Esophagus squamous epithelium (tissue), 5 donors: ENCODE measurements around the gene CACTIN. TPM values are rescaled to one million over a fixed set of nuclear protein-coding genes. Genes with fewer than 3 reads are reported as not detected.
"Not testable (repeated sequence)": the region's sequence is repeated elsewhere in the genome, so short reads cannot be mapped to it uniquely, and the experiment has no call there.

Experiments used
- DNase-seq: peaks from one replicate; lab custom pipeline; 2025; lab: John Stamatoyannopoulos, UW
- H3K27ac ChIP-seq, 4 donors: fragments of 200-600 bp; sonication (generic); one replicate each; pipeline ENCODE4 v1.5.1; 2016 to 2019; ENCODE audit warnings: mild to moderate bottlenecking in 1 of 4
- H3K27me3 ChIP-seq, 4 donors: fragments of 200-600 bp; sonication (generic); 1 replicate in 3 of 4; 2 replicates in 1 of 4; pipeline versions ENCODE4 v1.5.1 to v1.6.0; 2017 to 2021; ENCODE audit warnings: antibody characterized with exemption in 1 of 4
- H3K36me3 ChIP-seq, 3 donors: fragments of 200-600 bp; sonication (generic); one replicate each; pipeline ENCODE4 v1.5.1; 2016 to 2019
- H3K4me1 ChIP-seq, 3 donors: fragments of 200-600 bp; sonication (generic); one replicate each; pipeline ENCODE4 v1.5.1; 2017 to 2019
- H3K4me3 ChIP-seq, 4 donors: fragments of 200-600 bp; sonication (generic); 1 replicate in 3 of 4; 2 replicates in 1 of 4; pipeline ENCODE4 v1.5.1; 2016 to 2019; ENCODE audit warnings: mild to moderate bottlenecking in 2 of 4, moderate library complexity in 1 of 4
- H3K9me3 ChIP-seq, 3 donors: fragments of 200-600 bp; sonication (generic); one replicate each; pipeline ENCODE4 v1.5.1; 2016 to 2019
- CTCF ChIP-seq, 6 experiments: fragments of 450-650 bp in 4 of 6; fragments of 200-600 bp in 2 of 6; sonication (generic) in 2 of 6; IDR thresholded peaks; one replicate each; pipeline ENCODE4 v1.5.1; 2016 to 2019; ENCODE audit warnings: antibody characterized with exemption in 6 of 6, mild to moderate bottlenecking in 4 of 6, moderate library complexity in 4 of 6
- POLR2A ChIP-seq, 4 donors: fragments of 450-650 bp; IDR thresholded peaks; one replicate each; pipeline ENCODE4 v1.6.1; 2017; ENCODE audit warnings: antibody characterized with exemption in 4 of 4, mild to moderate bottlenecking in 4 of 4, moderate library complexity in 3 of 4
- WGBS, 2 donors: methylation state at CpG; one replicate each; pipeline ENCODE4 v1.1.5; 2018; 5-methylcytosine and 5-hydroxymethylcytosine counted together
- intact Hi-C: fragments of 100-400 bp; cut with DNase I; formaldehyde crosslinking; loops from one replicate; pipeline ENCODE4 v1.15.0; 2022
- total RNA-seq, 4 donors: library from RNA; depleted of rRNA; stranded (reverse); fragments of >200 nt; gene quantifications; one replicate each; pipeline ENCODE4 v1.1.0, GENCODE V29; 2016
- donor health status: DM: yes; HTN: yes; CAD: no.

CACTIN gene
- total RNA-seq, 4 donors from 2014 or later: 15.9 to 26.7 (median 21.3) TPM

GRCh38 chr19:3668331-3669081, 41.9 kb upstream of the CACTIN start:
- H3K9me3 ChIP-seq: no peaks in the 10 kb centered on the region
- DNase-seq: no peak
- TF ChIP-seq CTCF (IDR thresholded peaks at IDR 0.05) (no peak), POLR2A (IDR thresholded peaks at IDR 0.05) (no peak)
- no peaks in the 10 kb centered on the region for H3K27me3 ChIP-seq
- intact Hi-C loops: loop anchor here (5.0 kb wide), 1 partner anchor 34 kb away; the partner anchor contains the start of gene PIP5K1C
- peaks cover 26 to 73% (median 47%) of the 10 kb centered on the region in 3 donors for H3K4me1 ChIP-seq
- 74 to 78% methylated on average over 15 to 18 of the region's 34 CpGs for WGBS, 2 donors
- peak overlapping the region; percentile 82 to 98 (median 93) for H3K27ac ChIP-seq
- peaks cover 1 to 27% (median 10%) of the 10 kb centered on the region in 3 donors for H3K36me3 ChIP-seq
- H3K4me3 ChIP-seq: no peak overlapping the region

DNA sequence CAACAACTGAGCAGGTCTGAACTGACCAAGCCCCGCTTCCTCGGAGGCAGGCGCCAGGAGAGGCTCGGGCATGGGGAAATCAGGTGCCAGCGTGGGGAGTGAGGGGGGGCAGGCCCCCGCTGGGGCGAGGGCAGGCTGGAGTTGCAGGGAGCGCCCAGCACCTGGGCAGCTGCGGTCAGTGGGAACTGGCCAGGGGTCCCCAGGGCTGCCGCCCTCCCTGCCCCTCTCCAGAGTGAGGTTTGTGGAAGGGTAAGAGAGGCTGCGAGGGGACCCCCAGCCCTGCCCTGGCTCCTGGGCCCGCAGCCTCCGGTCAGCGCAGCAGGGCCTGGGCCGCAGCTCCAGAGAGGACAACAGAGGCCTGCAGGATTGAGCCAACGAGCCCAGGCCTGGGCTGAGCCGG, 41.2 kb upstream of the CACTIN start:
- H3K27ac ChIP-seq: peak overlapping the region; percentile 82 to 98 (median 93)
- no peaks in the 10 kb centered on the region for H3K27me3 ChIP-seq
- TF ChIP-seq POLR2A (IDR thresholded peaks at IDR 0.05) (no peak), CTCF (IDR thresholded peaks at IDR 0.05) (no peak)
- intact Hi-C loops: loop anchor here (5.0 kb wide), 1 partner anchor 35 kb away; the partner anchor contains the start of gene PIP5K1C
- H3K4me3 ChIP-seq: no peak overlapping the region
- no peaks in the 10 kb centered on the region for H3K9me3 ChIP-seq
- H3K4me1 ChIP-seq: peaks cover 25 to 65% (median 47%) of the 10 kb centered on the region in 3 donors
- 80% methylated on average over 1 of the region's 17 CpGs; no CpG with 5 or more reads in 1 of the 2 donors for WGBS, 2 donors
- H3K36me3 ChIP-seq: peaks cover 4 to 34% (median 10%) of the 10 kb centered on the region in 3 donors
- no peak for DNase-seq

DNA sequence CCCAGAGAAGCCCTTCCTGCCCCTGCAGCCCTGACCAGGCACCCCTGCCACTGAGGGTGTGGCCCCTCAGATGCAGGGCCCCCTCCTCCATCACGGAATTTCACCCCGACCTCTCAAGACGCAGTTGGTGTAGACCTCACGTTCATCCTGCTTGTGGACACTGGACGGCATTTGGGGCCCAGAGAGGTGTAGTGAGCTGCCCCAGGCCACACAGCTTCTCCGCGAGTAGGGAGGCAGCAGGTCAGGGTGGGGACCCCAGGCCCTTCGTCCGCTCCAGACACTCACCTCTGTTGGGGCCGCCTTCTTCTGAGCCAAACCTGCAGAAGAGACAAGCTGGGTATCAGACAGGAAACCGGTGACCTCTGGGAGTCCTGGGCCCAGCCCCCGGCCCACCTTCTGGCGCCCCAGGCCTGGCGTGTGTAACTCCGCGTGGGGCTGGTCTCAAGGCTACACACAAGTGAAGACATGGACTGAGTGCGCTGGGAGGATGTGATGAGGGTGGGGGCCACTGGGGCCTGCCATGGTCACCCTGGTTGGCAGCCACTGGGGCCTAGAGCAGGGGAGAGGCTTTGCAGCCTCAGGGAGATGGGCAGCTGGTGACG, 40.5 kb upstream of the CACTIN start:
- peaks cover 22 to 59% (median 45%) of the 10 kb centered on the region in 3 donors for H3K4me1 ChIP-seq
- no peaks in the 10 kb centered on the region for H3K9me3 ChIP-seq
- TF ChIP-seq POLR2A (IDR thresholded peaks at IDR 0.05) (no peak), CTCF (IDR thresholded peaks at IDR 0.05) (no peak)
- H3K36me3 ChIP-seq: peaks cover 4 to 40% (median 11%) of the 10 kb centered on the region in 3 donors
- H3K27ac ChIP-seq: peak overlapping the region in 3 of 4 donors; percentile 39 to 94 (median 92)
- H3K27me3 ChIP-seq: no peaks in the 10 kb centered on the region
- no peak for DNase-seq
- no peak overlapping the region for H3K4me3 ChIP-seq
- WGBS, 2 donors: 90% methylated on average over 1 of the region's 18 CpGs; no CpG with 5 or more reads in 1 of the 2 donors
- intact Hi-C loops: loop anchor here (5.0 kb wide), 1 partner anchor 35 kb away; the partner anchor contains the start of gene PIP5K1C

DNA sequence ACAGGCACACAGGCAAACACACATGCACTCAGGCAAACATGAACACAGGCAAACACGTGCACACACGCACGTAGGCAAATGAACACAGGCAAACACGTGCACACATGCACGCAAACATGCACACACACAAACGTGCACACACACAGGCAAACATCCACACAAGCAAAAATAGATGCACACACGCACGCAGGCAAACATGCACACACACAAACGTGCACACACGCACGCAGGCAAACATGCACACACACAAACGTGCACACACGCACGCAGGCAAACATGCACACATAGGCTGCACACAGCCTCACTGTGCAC, 39.9 kb upstream of the CACTIN start:
- H3K27me3 ChIP-seq, DNase-seq, H3K4me3 ChIP-seq, H3K9me3 ChIP-seq, H3K27ac ChIP-seq: not testable (repeated sequence)
- 84 to 86% methylated on average over 14 of the region's 14 CpGs for WGBS, 2 donors
- Histone ChIP-seq H3K4me1 (peaks cover 22 to 53% (median 38%) of the 10 kb centered on the region in 3 donors), H3K36me3 (peaks cover 4 to 47% (median 17%) of the 10 kb centered on the region in 3 donors)
- intact Hi-C loops: loop anchor here (5.0 kb wide), 1 partner anchor 36 kb away; the partner anchor contains the start of gene PIP5K1C

GRCh38 chr19:3665681-3666544, 39.3 kb upstream of the CACTIN start:
- H3K9me3 ChIP-seq: no peaks in the 10 kb centered on the region
- TF ChIP-seq POLR2A (IDR thresholded peaks at IDR 0.05): no peak
- TF ChIP-seq CTCF (IDR thresholded peaks at IDR 0.05): peak; percentile 92 to 99 (median 94)
- H3K36me3 ChIP-seq: peaks cover 4 to 53% (median 22%) of the 10 kb centered on the region in 3 donors
- peak overlapping the region in 2 of 4 donors; percentile 22 to 26 for H3K27ac ChIP-seq
- no peak overlapping the region for H3K4me3 ChIP-seq
- peaks cover 22 to 47% (median 32%) of the 10 kb centered on the region in 3 donors for H3K4me1 ChIP-seq
- DNase-seq: no peak
- WGBS, 2 donors: 53 to 54% methylated on average over 8 to 20 of the region's 40 CpGs
- intact Hi-C loops: loop anchor here (5.0 kb wide), 1 partner anchor 36 kb away; the partner anchor contains the start of gene PIP5K1C
- H3K27me3 ChIP-seq: no peaks in the 10 kb centered on the region
